ENCODE data around the gene CPT1A.

DNA sequence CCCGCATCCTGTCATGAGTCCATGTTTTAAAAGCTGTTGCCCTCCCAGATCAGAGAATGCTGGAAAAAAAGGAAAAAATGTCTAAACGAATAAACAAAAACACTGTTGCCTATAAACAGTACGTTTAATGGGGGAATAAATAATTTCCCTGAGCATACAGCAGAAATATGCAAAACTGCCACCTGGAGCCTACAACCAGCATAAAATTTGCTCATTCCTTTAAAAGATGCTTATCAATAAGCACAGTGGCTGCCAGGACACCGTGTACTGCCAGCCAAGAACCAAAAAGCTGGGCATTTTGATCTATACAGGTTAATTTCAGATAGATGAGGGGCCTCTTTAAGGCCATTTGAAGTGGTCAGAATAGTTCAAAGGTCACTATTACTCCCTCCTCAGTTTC is 5.7 kb upstream of the CPT1A start:
- TF ChIP-seq, protein P1, sequence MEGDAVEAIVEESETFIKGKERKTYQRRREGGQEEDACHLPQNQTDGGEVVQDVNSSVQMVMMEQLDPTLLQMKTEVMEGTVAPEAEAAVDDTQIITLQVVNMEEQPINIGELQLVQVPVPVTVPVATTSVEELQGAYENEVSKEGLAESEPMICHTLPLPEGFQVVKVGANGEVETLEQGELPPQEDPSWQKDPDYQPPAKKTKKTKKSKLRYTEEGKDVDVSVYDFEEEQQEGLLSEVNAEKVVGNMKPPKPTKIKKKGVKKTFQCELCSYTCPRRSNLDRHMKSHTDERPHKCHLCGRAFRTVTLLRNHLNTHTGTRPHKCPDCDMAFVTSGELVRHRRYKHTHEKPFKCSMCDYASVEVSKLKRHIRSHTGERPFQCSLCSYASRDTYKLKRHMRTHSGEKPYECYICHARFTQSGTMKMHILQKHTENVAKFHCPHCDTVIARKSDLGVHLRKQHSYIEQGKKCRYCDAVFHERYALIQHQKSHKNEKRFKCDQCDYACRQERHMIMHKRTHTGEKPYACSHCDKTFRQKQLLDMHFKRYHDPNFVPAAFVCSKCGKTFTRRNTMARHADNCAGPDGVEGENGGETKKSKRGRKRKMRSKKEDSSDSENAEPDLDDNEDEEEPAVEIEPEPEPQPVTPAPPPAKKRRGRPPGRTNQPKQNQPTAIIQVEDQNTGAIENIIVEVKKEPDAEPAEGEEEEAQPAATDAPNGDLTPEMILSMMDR (conservative IDR thresholded peaks at IDR 0.05 in 1 of 2, IDR thresholded peaks at IDR 0.05 in 1 of 2; ENCODE audit: extremely low read depth in 1 of 2, insufficient read depth in 1 of 2, low read depth in 1 of 2, low read length in 2 of 2): no peak
- TF ChIP-seq EZH2 (IDR thresholded peaks at IDR 0.05; ENCODE audit: borderline replicate concordance, low read length): no peak
